Effector CD4-positive, alpha-beta T cell (primary cell): ENCODE measurements around the gene IGF1.

Experiments
- DNase-seq: peaks from one replicate; pipeline ENCODE4 v3.0.0-alpha.2; 2020

The IGF1 gene

GRCh38 chr12:102425109-102426039 is 55.0 kb downstream of the IGF1 start:
- no peak for DNase-seq

- no peak for DNase-seq
Measured at GRCh38 chr12:102423462-102423861, 56.9 kb downstream of the IGF1 start.

GRCh38 chr12:102421802-102422583 is 58.4 kb downstream of the IGF1 start:
- no peak for DNase-seq

GRCh38 chr12:102419094-102419764 is 61.1 kb downstream of the IGF1 start:
- no peak for DNase-seq

GRCh38 chr12:102417055-102417454 is 63.3 kb downstream of the IGF1 start:
- DNase-seq = no peak

GRCh38 chr12:102415515-102415914 is 64.8 kb downstream of the IGF1 start:
- no peak for DNase-seq

GRCh38 chr12:102413396-102413795 is 67.0 kb downstream of the IGF1 start:
- no peak for DNase-seq

- DNase-seq = no peak
Measured at GRCh38 chr12:102410511-102410910, 69.9 kb downstream of the IGF1 start.

- no peak for DNase-seq
Measured at GRCh38 chr12:102408487-102409297, 71.7 kb downstream of the IGF1 start.

- no peak for DNase-seq
Measured at GRCh38 chr12:102407776-102408486, 72.4 kb downstream of the IGF1 start.

GRCh38 chr12:102406033-102406584 is 74.3 kb downstream of the IGF1 start:
- no peak for DNase-seq

- DNase-seq = no peak
Measured at GRCh38 chr12:102401087-102401486, 79.3 kb downstream of the IGF1 start.

GRCh38 chr12:102399653-102400052 is 80.7 kb downstream of the IGF1 start:
- DNase-seq = no peak

- DNase-seq = no peak
Measured at GRCh38 chr12:102396276-102396675, 84.1 kb downstream of the IGF1 start.

GRCh38 chr12:102394200-102394599 is 86.2 kb downstream of the IGF1 start:
- DNase-seq = no peak

GRCh38 chr12:102390068-102390467 is 90.3 kb downstream of the IGF1 start:
- no peak for DNase-seq

GRCh38 chr12:102388469-102388868 is 91.9 kb downstream of the IGF1 start:
- DNase-seq = no peak

- DNase-seq = no peak
Measured at GRCh38 chr12:102385343-102385742, 95.0 kb downstream of the IGF1 start.

- no peak for DNase-seq
Measured at GRCh38 chr12:102379346-102380162, 100.8 kb downstream of the IGF1 start.

GRCh38 chr12:102376781-102377180 is 103.6 kb downstream of the IGF1 start:
- no peak for DNase-seq
